Measurements from ENCODE around the gene ANK3.

The ANK3 gene

DNA sequence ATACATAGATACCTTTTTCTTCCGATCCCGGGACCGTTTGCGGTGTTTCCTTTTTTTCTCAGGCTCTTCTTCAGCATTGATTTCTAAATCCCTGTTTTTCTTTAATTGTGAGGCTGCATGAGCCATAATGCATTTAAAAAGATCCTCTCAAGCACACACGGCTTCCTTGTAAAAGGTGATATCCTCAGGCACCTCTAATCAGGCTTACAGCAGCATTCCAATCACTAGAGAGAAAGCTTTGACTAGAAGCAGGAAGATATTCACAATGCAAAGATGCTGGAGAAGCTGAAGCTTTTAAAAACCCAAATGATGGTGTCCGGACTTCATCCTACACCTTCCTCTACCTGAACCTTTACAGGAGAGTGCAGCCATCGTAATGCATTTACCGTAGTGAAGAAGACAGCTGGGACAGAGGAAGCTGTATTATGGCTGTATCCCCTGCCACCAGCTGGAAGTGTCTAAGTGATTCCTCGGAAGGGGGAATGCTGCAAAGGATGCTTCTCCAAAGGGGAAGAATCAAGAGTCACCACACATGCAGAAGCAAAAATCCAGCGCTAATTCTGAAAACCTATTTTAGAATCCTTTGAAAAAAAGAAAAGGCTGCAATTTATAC is at the start of gene ANK3:
ANK3 (minus strand) TSS at position 463 of the 613 bp plus-strand sequence; CDS start at position 126, 337 bp downstream.
- DNase-seq (ENCODE audit: low spot score): no peak

DNA sequence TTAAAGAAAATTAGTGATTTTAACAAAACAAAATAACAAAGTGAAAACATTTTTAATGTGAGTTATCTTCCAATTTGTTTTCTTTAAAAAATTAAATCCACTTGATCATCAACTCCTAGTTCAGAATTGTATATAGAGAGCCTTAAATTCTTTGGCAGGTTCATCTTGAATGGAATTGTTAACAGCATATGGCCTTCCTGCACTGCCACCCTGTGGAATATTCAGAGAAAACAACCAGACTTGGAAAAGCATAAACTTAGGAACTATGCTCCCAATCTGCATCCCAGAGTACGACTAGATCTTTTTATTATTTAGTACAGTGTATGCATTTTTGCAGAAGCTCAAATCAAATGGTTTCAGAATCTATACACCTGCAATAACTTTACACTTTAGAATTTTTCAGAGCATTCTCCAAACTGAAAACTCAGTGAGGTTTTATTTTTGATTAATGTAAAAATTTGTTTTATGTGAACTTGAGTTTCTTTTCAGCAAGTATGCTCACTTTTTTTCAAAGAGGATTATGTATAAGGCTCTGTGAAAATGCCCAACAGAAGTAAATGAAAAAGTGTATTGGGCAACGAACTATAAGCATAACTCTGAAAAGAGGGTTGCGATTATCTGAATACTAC is 44.9 kb upstream of the ANK3 start:
- DNase-seq (ENCODE audit: low spot score): peak; percentile 13

DNA sequence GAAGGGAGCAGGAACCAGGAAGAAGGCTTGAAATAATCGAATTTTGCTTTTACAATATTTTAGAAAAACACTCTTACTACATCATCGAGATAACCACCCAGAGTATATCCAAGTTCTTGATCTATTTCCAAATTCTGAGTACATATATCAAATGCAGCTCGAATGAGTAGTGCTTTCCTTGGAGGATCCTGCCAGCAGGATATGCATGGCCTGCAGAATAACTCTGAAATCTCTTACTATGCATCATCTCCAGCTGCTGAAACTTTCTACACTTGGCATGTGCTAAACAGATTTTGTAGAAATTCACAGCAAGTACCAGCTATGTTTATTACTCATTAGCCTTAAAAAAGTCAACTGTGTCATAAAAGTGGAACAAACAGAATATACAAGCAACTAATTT is 44.0 kb upstream of the ANK3 start:
- no peak for DNase-seq (ENCODE audit: low spot score)

DNA sequence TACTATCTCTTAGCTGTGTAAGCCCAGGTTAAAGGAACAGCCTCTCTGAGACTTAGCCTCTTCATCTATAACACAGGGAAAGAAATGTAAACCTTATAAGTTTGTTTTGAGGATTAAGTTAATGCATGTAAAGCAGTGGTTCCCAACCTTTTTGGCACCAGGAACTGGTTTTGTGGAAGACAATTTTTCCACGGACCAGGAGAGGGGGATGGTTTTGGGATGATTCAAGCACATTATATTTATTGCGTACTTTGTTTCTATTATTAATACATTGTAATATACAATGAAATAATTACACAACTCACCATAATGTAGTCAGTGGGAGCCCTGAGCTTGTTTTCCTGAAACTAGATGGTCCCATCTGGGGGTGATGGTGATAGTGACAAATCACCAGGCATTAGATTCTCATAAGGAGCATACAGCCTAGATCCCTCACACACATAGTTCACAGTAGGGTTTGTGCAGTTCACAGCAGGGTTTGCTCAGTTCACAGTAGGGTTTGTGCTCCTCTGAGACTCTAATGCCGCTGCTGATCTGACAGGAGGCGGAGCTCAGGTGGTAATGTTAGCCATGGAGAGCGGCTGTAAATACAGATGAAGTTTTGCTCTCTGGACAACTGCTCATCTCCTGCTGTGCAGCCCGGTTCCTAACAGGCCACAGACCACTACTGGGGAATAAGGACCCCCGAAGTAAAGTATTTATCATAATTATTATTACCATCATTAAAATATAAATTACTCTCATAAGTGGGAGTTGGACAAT is 41.3 kb upstream of the ANK3 start:
- DNase-seq (ENCODE audit: low spot score): no peak

DNA sequence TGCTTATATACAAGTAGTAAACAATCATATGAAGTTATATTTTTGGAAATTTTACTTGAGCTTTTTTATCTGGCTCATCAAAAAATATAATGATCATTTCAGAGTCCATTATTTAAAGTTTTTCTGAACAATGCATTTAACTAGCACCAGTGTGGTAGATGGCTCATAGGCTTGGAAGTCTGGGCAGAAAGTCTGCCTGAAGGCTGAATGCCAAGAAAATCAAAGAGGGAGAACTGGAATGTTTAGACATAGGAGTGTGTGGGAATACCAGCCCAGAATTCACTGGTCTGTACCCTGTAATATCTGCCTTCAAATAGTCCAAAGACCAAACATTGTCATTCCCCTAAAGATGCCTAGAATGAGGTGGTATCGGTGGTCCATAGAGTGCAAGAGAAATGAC is 40.3 kb upstream of the ANK3 start:
- DNase-seq (ENCODE audit: low spot score): no peak

DNA sequence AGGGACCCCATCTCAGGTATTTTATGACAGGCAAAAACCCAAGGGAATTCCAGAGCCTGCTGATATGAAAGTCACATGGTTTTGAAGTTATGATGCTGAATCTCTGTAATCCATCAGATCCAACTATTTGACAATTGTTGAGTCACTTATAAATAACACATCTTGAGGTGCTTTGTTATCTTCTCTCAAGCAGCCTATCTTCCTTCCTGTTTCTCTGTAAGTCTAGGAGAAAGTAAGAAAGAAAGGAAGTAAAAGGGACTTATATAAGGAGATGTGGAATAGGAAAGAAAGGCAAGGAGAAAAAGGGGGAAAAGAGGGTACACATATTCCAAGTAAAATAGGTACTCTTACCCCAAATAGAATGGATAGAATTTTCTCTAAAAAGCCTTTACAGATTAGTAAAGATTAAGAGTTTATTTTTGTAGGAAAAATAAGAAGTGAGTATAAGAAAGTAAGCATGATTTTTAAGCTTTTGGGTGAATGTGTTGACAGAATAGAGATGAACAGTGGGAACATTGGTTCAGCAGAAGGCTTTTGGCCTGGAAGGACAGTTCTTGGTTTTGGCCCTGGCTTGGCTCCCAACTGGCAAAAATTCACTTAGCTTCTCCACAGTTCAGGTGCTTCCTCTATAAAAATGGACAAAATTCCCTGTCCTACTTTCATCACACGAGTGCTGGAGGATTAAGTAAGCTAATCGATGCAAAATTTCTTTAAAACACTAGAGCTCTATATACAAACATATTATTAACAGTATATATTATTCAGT is 39.6 kb upstream of the ANK3 start:
- DNase-seq (ENCODE audit: low spot score): no peak

DNA sequence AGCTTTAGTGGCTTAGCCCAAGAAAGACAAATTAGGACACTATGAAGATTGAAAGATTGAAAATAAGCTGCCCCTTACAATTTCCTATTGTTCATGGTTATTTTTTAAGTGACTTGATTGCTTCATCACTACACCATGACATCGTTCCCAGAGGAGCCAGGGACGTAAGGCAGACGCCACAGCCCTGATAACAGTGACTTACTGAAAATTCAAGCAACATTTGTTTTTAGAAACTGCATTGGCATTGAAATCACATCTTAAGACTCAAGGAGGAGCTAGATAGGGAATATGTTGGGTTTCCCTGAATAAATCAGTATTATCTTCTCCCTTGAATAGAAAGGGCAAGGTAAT is 38.7 kb upstream of the ANK3 start:
- DNase-seq (ENCODE audit: low spot score): no peak

DNA sequence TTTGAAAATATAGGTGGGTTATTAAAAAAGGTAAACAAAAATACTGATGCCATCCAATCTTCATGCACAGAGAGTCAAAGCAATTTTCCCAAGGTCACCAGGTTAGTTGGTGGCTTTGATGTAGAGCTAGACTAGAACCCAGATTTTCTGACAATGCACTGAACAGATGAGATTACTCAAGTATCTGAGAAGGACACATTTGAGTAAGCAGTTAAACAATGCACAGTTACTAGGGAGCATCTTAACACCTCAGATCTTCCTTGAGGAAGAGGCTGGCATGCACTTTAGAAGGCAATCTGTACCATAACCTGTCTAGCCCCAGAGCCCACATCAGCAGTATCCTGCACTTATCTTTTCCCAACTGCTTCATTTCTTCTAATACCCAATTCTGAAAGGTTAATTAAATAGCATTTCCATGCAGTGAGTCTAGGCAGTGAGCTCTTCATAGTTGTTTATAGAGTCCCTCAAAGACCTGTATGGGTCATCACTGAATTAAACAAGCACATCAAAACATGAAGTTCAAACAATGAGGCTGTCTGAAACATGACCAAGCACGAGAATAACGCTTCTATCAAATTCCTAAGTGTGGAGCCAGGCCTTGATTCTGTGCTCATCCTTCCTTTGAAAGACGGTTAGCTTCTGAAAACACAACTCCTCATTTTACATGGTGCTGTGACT is 38.2 kb upstream of the ANK3 start:
- no peak for DNase-seq (ENCODE audit: low spot score)

DNA sequence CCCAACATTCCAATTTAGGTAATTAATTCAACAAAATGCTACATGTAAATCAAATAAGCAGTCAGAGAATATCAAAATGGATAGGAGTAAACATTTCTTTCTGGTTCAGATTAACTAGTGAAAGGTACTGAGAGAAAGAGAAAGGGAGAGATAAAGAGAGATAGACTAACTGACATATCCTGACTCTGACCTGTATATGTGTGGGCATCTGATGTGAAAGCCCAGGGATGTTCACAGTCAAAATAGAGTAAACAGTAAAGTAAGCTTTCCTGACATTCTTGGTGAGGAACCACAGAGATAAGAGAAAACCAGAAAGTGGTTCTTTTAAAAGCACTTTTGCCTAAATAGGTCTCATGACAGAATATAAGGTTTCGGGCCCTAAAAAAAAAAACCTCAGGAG is 37.5 kb upstream of the ANK3 start:
- DNase-seq (ENCODE audit: low spot score): no peak

DNA sequence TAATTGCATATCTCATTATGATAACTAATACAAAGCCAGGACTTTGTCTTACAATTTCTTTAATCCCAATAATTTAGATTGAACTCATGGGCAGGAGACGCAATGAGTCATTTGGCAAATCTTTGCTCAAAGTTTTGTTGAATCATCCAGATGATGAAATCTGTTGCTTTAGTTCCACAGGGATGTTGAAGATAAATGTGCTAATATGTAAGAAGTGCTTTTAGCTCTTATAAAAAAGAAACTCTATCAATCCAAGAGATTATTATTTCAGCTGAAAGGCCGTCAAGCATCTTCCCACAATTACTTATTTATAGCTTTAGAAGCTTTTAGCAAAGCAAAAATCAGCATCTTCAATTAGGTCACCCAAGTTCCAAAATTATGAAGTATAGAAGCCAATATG is 36.8 kb upstream of the ANK3 start:
- DNase-seq (ENCODE audit: low spot score): no peak

DNA sequence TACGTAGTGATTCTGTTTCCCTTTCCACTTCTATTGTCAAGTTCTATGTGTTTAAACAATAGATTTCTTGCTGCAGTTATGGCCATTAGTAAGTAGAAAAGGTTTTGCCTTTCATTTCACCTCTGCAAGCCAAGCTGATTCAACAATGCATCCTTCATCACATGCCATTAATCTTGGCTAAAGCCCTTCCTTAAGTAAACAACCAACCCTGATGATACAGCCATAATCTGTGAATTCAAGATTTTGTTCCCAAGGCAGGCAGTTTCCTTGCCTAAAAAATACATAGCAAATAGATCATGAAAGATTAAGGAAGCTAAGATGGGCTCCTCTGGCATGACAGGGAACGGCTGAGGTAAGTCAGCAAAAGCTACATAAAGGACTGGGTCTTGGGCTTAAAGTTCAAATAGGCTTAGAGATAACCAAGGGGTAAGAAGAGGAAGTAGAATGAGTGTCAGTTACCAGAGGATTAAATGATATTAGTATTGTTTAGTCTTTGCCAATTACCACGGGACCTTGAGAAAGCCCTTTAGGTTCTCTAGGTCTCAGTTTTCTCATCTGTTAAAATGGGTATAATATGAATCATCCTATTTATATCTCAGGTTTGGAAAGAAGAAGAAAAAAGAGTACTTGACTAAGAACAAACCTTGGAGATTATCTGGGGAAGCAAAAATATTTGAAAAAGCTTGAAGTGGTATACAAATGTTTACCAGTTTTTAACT is 35.9 kb upstream of the ANK3 start:
- DNase-seq (ENCODE audit: low spot score): no peak

DNA sequence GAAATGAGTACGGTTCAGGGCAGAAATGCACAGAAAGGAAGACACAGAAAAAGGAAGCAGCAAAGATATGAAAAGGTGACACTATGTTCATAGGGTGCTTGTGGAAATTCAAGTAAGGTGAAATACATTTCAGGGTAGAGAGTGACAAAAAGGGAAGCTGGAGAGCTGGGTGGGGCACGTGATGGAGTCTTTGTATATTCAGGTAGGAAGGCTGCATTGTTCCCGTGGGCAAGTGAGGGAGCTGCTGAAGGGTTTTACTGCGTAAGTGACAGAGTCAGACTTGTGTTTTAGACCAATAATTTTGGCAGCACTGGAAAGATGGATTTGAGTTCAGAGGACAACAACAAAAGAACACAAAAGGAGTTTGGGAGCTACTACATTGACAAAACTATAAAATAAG is 35.3 kb upstream of the ANK3 start:
- DNase-seq (ENCODE audit: low spot score): no peak

DNA sequence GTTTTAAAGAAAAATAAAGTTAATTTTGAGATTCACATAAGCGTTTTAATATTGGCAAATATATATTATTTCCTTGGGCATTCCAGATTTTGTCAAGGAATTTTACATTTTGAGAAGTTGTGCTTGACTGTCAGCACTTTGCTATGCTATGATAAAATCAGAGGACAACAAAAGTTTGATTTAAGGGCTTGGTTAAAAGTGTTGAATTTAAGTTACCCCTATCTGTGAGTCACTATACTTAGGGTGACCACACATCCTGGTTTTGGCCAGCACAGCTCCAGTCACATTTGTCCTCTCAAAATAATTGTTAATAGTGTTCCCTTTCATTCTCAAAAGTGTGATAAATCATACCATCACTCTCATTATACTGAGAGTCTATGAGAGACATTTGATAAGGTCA is 34.2 kb upstream of the ANK3 start:
- no peak for DNase-seq (ENCODE audit: low spot score)

DNA sequence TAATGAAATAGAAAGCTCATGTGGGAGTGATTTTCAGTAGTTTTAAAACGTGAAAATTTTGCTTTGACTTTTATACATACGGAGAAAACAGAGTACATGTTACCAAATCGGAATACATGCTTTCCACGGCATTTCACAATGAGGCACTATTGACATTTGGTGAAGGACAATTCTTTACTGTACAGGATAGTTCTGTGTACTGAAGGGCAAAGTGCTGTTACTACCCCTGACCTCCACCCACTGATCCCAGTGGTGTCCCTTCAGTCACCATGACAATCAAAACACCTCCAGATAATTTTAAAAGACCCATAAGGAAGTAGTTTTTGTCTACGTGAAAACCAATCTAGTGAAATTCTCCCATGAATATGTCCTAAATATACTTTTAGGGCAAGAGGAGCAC is 33.1 kb upstream of the ANK3 start:
- no peak for DNase-seq (ENCODE audit: low spot score)

DNA sequence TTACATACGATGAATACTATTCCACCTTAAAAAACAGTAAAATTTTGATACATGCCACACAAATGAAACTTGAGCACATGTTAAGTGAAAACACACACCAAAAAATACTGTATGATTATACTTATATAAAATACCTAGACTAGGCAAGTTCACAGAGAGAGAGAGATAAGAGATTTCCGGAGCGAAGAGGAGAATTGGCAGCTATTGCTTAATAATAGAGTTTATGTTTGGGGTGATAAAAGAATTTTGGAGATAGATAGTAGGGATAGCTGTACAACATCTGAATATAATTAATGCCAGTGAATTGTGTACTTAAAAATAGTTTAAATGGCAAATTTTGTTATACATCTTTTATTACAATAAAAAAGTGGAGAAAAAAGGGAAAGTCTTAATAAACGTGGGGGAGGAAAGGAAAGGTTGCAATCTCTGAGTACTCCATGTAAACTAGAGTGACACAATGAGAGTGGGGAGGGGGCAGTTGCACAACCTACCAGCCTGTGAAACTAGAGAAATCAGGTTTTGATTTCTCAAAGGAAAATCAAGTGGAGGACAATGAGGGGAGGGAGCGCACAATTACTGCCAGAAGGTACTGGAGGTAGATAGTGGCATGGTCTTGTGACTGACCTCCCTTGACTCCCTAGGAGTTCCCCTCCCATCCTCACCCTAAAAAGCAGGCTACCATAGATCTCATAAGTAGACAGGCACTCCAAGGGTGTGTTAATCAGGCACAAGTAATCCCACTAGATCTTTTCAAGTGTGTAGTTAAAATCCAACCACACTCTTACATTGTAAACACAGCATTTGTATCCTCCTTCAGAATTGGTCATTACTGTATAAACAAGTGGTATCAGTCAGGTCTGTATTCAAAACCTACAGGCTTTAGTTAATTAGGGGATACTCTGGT is 31.6 kb upstream of the ANK3 start:
- DNase-seq (ENCODE audit: low spot score): no peak

DNA sequence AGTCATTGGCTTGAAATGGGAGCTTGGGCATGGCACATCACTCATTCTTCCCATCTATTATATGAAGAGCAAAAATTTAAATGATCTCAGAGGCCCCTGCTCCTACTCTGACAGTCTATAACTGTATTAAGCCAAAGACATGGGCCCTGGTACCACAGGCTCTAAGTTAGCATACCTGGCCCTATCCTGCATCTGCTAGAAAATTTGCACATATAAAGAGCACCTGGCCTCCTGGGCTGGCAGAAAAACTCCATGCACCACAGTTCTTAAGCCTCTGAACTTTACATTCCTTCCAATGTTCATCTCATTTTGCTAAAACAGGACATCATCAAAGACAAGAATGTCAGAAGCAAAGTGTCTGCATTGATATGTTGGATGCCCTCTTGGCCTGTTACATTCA is 29.6 kb upstream of the ANK3 start:
- no peak for DNase-seq (ENCODE audit: low spot score)

DNA sequence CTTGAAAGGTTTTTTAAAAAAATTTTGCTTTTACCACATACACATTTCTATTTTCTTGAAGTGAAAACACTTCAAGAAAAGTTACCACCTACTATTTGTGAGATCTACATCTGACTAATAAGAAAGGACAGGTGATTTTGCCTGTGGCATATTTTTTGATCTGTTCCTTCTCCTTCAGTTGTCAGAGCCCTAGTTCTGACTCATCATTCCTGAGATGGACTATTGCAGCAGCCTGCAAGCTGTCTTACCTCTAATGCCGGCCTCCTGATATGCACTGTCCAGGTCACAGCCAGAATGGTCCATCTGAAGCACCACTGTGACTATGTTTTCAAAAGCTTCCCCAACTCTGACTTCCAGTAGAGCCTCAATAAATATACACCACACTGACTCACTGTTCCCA is 28.2 kb upstream of the ANK3 start:
- no peak for DNase-seq (ENCODE audit: low spot score)

DNA sequence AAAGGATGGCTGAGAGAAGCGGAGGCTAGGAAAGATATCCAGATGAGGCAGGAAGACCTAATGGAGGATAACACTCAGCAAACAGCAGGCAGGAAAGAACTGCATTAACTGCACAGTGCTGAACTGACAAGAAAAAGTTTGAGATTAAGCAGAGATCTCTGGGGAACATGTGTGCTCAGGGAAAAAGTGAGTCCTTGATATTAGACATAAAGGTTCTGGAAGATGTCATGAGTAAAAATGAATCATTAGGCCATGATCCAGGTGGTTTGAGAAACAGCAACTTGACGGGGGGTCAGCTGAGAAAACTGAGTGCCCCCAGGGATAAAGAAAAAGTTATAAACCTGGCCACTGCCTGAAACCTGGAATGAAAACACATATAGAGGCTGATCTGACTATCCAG is 27.3 kb upstream of the ANK3 start:
- no peak for DNase-seq (ENCODE audit: low spot score)

DNA sequence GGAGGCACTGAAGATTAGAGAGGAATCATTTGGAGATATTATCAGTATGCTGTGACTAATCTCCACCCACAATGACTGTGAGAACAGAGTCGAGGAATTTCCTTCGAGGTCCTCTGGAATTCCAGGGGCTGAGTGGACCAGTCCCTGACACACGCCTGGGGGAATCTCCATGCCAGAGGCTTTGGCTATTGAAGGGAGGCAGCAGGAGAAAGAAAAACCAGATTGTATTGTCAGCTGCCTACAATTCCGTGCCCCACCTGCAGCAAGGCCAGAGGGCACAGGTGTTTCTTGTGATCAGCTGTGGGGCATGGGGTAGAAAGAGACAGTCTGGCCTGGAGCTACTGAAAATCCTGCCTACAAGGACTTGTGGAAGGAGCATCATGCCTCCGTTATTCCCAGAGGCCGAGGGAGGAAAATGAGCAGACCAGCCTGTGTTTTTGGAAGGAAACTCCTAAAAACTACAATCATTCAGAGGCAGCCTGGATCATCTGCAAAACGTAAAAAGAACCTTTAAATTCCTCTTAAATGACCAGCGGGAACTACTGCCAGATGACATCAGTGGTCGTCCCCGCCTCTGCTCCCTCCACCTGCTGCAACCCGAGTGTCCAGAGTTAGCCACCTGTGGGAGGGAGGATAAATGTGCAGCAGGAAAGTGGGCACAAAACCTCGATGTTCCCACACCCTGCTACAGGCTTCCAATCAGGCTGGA is 25.4 kb upstream of the ANK3 start:
- DNase-seq (ENCODE audit: low spot score): no peak

DNA sequence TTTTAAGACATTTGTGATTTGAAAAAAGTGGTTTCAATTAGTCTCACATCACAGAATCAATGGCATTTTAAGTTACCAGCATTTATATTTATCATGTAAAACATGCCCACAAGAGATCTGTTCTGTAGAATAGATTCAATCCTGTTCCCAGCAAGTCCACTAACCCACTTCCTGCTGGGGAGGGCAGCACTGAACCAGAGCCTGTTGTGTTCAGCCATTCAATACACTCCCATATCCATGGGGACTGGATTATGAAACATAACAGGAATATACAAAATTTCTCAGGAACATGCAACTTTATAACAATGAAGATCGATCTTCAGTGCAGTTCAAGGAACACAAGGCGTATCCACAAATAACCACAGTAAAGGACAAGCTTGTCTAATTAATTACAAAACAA is 24.4 kb upstream of the ANK3 start:
- no peak for DNase-seq (ENCODE audit: low spot score)

Measured in CD4-positive, alpha-beta T cell treated with Interleukin-2 at 100 ng/mL for 4 hours (primary cell).